ENCODE results near the gene KLHDC10. TPM values are rescaled to one million over a fixed set of nuclear protein-coding genes. Genes with fewer than 3 reads are reported as not detected.
"Not testable (repeated sequence)": the region's sequence is repeated elsewhere in the genome, so short reads cannot be mapped to it uniquely, and the experiment has no call there.

The KLHDC10 gene
- total RNA-seq, 1 experiment from 2014 or later: 37.5 TPM

- POLR2A ChIA-PET (ENCODE audit: low non-redundant PET): no interaction called here
- Histone ChIP-seq H3K27ac (ENCODE audit: low read depth, low read length, poor library complexity, severe bottlenecking) (no peak overlapping the region), H3K4me1 (ENCODE audit: insufficient read depth, low read length, poor library complexity, severe bottlenecking) (no peaks in the 10 kb centered on the region), H3K9me3 (ENCODE audit: low read depth, low read length, poor library complexity, severe bottlenecking) (no peaks in the 10 kb centered on the region), H3K4me3 (ENCODE audit: low read depth, low read length, poor library complexity, severe bottlenecking) (no peak overlapping the region), H3K36me3 (ENCODE audit: insufficient read depth, low read length, poor library complexity, severe bottlenecking) (no peaks in the 10 kb centered on the region), H3K27me3 (replicated peaks; ENCODE audit: insufficient read depth, low read depth, low read length, poor library complexity) (no peaks in the 10 kb centered on the region)
- DNase-seq (ENCODE audit: low spot score): no peak
- no peak for TF ChIP-seq CTCF (conservative IDR thresholded peaks at IDR 0.05; ENCODE audit: low read depth, low read length)
- no peak for TF ChIP-seq EZH2 (IDR thresholded peaks at IDR 0.05; ENCODE audit: borderline replicate concordance, low read depth, low read length, poor library complexity, severe bottlenecking)
- CTCF ChIA-PET: no interaction called here
- intact Hi-C loops (cut with micrococcal nuclease; ENCODE audit: unreplicated experiment): no loop called here
- BruUV-seq (replicated peaks): no TSS peak
These were observed 73.6 kb downstream of the KLHDC10 start for GRCh38 chr7:130143986-130144311.

- POLR2A ChIA-PET (ENCODE audit: low non-redundant PET): no interaction called here
- Histone ChIP-seq H3K4me1 (ENCODE audit: insufficient read depth, low read length, poor library complexity, severe bottlenecking) (no peaks in the 10 kb centered on the region), H3K27ac (ENCODE audit: low read depth, low read length, poor library complexity, severe bottlenecking) (no peak overlapping the region), H3K36me3 (ENCODE audit: insufficient read depth, low read length, poor library complexity, severe bottlenecking) (no peaks in the 10 kb centered on the region), H3K4me3 (ENCODE audit: low read depth, low read length, poor library complexity, severe bottlenecking) (no peak overlapping the region), H3K9me3 (ENCODE audit: low read depth, low read length, poor library complexity, severe bottlenecking) (no peaks in the 10 kb centered on the region), H3K27me3 (replicated peaks; ENCODE audit: insufficient read depth, low read depth, low read length, poor library complexity) (no peaks in the 10 kb centered on the region)
- BruUV-seq (replicated peaks): no TSS peak
- DNase-seq (ENCODE audit: low spot score): peak; percentile 42
- TF ChIP-seq EZH2 (IDR thresholded peaks at IDR 0.05; ENCODE audit: borderline replicate concordance, low read depth, low read length, poor library complexity, severe bottlenecking): no peak
- no peak for TF ChIP-seq CTCF (conservative IDR thresholded peaks at IDR 0.05; ENCODE audit: low read depth, low read length)
- CTCF ChIA-PET: no interaction called here
- intact Hi-C loops (cut with micrococcal nuclease; ENCODE audit: unreplicated experiment): no loop called here
These were observed 74.2 kb downstream of the KLHDC10 start for GRCh38 chr7:130144312-130145171.

DNA sequence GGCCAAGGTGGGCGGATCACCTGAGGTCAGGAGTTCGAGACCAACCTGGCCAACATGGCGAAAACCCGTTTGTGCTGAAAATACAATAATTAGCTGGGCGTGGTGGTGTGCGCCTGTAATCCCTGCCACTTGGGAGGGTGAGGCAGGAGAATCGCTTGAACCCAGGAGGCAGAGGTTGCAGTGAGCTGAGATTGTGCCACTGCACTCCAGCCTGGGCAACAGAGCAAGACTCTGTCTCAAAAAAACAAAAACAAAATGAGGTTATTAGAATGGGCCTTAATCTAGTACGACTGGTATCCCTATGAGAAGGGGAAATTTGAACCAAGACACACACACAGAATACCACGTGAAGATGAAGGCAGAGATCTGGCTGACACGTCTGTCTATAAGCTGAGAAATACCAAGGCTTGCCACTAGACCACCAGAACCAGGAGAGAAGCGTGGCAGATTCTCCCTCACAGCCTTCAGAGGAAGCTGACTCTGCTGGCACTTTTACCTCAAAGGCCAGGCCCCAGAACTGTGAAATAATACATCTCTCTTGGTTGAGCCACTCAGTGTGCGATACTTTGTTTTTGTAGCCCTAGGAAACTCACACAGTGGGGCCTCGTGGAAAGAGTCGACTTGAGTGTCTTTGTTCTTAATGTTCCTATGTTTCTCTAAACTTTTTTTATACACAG is 75.2 kb downstream of the KLHDC10 start:
- no peak for DNase-seq (ENCODE audit: low spot score)
- H3K9me3 ChIP-seq (ENCODE audit: low read depth, low read length, poor library complexity, severe bottlenecking): no peaks in the 10 kb centered on the region
- H3K27ac ChIP-seq (ENCODE audit: low read depth, low read length, poor library complexity, severe bottlenecking): no peak overlapping the region
- CTCF ChIA-PET: interaction anchor here (1.1 kb wide), 1 partner anchor 47 kb away, joined by 5 read pairs; no protein-coding TSS in a partner anchor
- POLR2A ChIA-PET (ENCODE audit: low non-redundant PET): no interaction called here
- BruUV-seq (replicated peaks): no TSS peak
- TF ChIP-seq EZH2 (IDR thresholded peaks at IDR 0.05; ENCODE audit: borderline replicate concordance, low read depth, low read length, poor library complexity, severe bottlenecking): no peak
- TF ChIP-seq CTCF (conservative IDR thresholded peaks at IDR 0.05; ENCODE audit: low read depth, low read length): no peak
- H3K36me3 ChIP-seq (ENCODE audit: insufficient read depth, low read length, poor library complexity, severe bottlenecking): no peaks in the 10 kb centered on the region
- no peaks in the 10 kb centered on the region for H3K4me1 ChIP-seq (ENCODE audit: insufficient read depth, low read length, poor library complexity, severe bottlenecking)
- intact Hi-C loops (cut with micrococcal nuclease; ENCODE audit: unreplicated experiment): no loop called here
- H3K27me3 ChIP-seq (replicated peaks; ENCODE audit: insufficient read depth, low read depth, low read length, poor library complexity): no peaks in the 10 kb centered on the region
- no peak overlapping the region for H3K4me3 ChIP-seq (ENCODE audit: low read depth, low read length, poor library complexity, severe bottlenecking)

DNA sequence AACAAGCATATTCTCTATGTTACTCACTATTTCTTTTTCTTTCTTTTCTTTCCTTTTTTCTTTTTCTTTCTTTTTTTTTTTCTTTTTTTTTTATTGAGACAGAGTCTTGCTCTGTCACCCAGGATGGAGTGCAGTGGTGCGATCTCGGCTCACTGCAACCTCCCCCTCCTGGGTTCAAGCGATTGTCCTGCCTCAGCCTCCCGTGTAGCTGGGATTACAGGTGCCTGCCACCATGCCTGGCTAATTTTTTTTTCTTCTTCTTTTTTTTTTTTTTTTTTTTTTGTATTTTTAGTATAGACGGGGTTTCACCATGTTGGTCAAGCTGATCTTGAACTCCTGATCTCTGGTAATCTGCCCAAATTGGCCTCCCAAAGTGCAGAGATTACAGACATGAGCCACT is 75.8 kb downstream of the KLHDC10 start:
- H3K9me3 ChIP-seq (ENCODE audit: low read depth, low read length, poor library complexity, severe bottlenecking); H3K27ac ChIP-seq (ENCODE audit: low read depth, low read length, poor library complexity, severe bottlenecking); BruUV-seq (replicated peaks); DNase-seq (ENCODE audit: low spot score); POLR2A ChIA-PET (ENCODE audit: low non-redundant PET); H3K4me3 ChIP-seq (ENCODE audit: low read depth, low read length, poor library complexity, severe bottlenecking); H3K4me1 ChIP-seq (ENCODE audit: insufficient read depth, low read length, poor library complexity, severe bottlenecking); intact Hi-C loops (cut with micrococcal nuclease; ENCODE audit: unreplicated experiment); H3K36me3 ChIP-seq (ENCODE audit: insufficient read depth, low read length, poor library complexity, severe bottlenecking); H3K27me3 ChIP-seq (replicated peaks; ENCODE audit: insufficient read depth, low read depth, low read length, poor library complexity): not testable (repeated sequence)
- CTCF ChIA-PET: interaction anchor here (1.1 kb wide), 1 partner anchor 46 kb away, joined by 5 read pairs; no protein-coding TSS in a partner anchor
